Activated T-cell treated with anti-CD3 and anti-CD28 coated beads, Interleukin-2, amount 50 U/mL, for 24 hours (primary cell): ENCODE data around the gene RBM10.

Experiments
- DNase-seq: peaks from one replicate; pipeline ENCODE4 v3.0.0-alpha.2; 2020
- H3K27ac Mint-ChIP-seq: 2 replicates; pipeline ENCODE4 v1.8.0; 2020; ENCODE audit warnings: mild to moderate bottlenecking, mixed read lengths
- H3K27me3 Mint-ChIP-seq: 2 replicates; pipeline ENCODE4 v1.8.0; 2020; ENCODE audit warnings: mixed read lengths
- H3K36me3 Mint-ChIP-seq: 2 replicates; pipeline ENCODE4 v1.8.0; 2020; ENCODE audit warnings: low read depth, mixed read lengths
- H3K4me1 Mint-ChIP-seq: 2 replicates; pipeline ENCODE4 v1.8.0; 2020; ENCODE audit warnings: low read depth, mixed read lengths
- H3K4me3 Mint-ChIP-seq: 2 replicates; pipeline ENCODE4 v1.8.0; 2020; ENCODE audit warnings: mild to moderate bottlenecking, moderate library complexity, mixed read lengths
- H3K9me3 Mint-ChIP-seq: 2 replicates; pipeline ENCODE4 v1.8.0; 2020; ENCODE audit warnings: mixed read lengths

RBM10 gene

DNA sequence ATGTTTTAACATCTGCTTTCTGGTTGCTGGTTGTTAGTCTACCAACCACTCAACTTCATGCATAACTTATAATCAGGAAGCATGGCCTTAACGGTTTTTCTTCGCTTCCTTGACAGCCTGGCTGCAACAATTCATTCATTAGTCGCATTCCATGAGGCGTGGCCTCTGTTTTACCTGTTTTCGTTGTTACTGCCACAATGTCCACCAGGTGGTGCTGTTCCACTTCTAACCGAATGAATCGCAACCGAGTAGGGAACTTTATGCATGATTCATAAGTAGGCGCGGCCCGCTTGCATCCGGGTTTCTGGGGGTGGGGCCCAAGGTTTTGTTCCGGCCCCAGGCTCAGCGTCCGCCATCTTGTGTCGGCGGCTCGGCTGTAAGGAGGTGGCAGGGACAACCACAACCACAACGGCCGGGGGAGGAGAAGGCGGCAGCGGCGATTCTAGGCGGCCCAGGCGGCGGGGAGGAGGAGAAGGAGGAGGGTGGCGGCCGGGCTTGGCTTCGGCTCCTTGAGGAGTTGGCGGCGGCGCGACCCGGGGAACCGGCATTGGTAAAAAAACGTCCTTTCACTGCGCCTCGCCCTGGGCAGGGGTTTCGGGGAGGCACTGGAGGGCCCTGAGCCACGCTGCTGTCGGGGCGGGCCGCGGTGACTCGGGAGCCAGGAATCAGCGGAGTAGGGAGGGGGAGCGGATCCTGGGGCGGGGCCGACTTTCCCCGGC is 48.6 kb downstream of the RBM10 start, which contains the start of gene UBA1:
Gene UBA1, plus strand, starts transcription at position 355 of the 719 bp plus-strand sequence. CDS start 4,974 bp downstream, outside the sequence.
- peak within 1 kb of the TSS; percentile 98 for H3K27ac Mint-ChIP-seq
- H3K27me3 Mint-ChIP-seq: peaks cover 3% of the 10 kb centered on the region

DNA sequence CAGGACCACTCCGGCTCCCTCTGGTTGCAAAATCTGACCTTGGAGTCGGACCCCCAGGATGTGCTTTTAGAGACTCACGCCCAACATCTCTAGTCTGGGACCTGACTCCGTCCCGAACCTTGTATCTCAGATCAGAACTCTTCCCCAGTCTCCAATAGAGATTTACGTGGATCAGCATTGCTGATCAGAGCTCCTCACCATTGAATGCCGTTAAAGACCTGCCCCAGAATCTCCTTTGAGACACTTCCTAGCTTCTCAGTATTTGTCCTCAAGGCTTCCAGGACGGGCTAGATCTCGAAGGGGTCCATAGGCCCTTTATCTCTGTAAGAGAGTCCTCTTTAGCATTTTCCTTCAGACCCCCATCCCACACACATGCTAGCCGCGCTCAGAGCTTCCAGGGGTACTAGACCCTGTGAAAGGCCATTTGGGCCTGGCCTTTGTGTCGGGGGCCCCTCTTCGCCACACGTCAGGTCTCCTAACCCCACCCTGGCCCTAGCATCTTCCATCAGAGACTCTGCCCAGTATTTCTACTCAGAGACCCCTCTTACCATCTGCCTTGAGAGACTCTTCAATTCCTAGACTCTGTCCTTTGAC is 49.3 kb downstream of the RBM10 start:
- peaks cover 66% of the 10 kb centered on the region for H3K4me1 Mint-ChIP-seq
- no peaks in the 10 kb centered on the region for H3K9me3 Mint-ChIP-seq
- H3K27me3 Mint-ChIP-seq: peaks cover 3% of the 10 kb centered on the region
- peak overlapping the region; percentile 98 for H3K27ac Mint-ChIP-seq
- no peak for DNase-seq
- H3K36me3 Mint-ChIP-seq: peaks cover 89% of the 10 kb centered on the region
- peak overlapping the region; percentile 95 for H3K4me3 Mint-ChIP-seq

More for the DNA sequence above, 48.6 kb downstream of the RBM10 start, which contains the start of gene UBA1:
- Mint-ChIP-seq H3K4me1 (peaks cover 73% of the 10 kb centered on the region), H3K36me3 (peaks cover 82% of the 10 kb centered on the region), H3K4me3 (peak within 1 kb of the TSS; percentile 95), H3K9me3 (no peaks in the 10 kb centered on the region)
- DNase-seq: peak; percentile 95

DNA sequence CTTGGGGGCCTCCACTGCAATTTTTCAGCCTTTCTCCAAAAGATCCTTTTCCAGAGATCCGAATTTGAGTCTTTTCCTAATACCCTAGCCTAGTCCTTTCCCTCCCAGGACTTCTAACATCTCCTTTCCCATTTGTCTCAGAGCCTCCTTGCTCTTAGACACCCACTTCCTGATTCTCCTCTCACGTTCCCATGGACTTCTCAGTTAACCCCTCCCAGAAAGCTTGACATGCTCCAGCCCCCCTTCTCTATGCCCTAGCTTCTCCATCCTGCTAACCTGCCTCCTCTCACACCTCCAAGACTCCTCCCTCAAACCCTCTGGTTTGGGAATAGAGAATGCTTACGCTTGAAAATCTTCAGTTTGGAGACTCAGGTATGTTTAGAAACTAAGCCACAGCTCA is 51.1 kb downstream of the RBM10 start:
- peak overlapping the region; percentile 95 for H3K4me3 Mint-ChIP-seq
- H3K27me3 Mint-ChIP-seq: no peaks in the 10 kb centered on the region
- peaks cover 98% of the 10 kb centered on the region for H3K36me3 Mint-ChIP-seq
- H3K4me1 Mint-ChIP-seq: peaks cover 57% of the 10 kb centered on the region
- peak overlapping the region; percentile 98 for H3K27ac Mint-ChIP-seq
- no peaks in the 10 kb centered on the region for H3K9me3 Mint-ChIP-seq
- DNase-seq: no peak

DNA sequence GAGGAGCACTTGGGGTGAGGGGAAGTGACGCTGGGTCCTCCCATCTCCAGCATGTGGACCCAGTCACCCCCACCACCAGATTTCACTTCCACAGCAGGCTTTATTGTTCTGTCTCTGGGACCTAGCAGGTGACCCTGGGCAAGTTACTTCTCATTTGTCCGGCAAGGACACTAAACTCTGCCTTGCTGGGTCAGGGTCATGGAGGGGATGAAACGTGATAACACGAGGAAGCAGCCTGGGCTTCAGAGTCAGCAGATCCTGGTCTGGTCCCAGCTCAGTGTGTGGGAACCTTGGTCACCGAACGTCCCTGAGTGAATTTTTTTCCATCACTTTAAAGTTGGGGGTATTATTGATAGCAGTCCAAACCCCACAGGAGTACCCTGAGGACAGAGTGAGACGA is 52.5 kb downstream of the RBM10 start:
- no peak for DNase-seq
- H3K36me3 Mint-ChIP-seq: peaks cover 100% of the 10 kb centered on the region
- H3K9me3 Mint-ChIP-seq: no peaks in the 10 kb centered on the region
- H3K27ac Mint-ChIP-seq: peak overlapping the region; percentile 98
- peaks cover 52% of the 10 kb centered on the region for H3K4me1 Mint-ChIP-seq
- H3K27me3 Mint-ChIP-seq: no peaks in the 10 kb centered on the region
- peak overlapping the region; percentile 23 for H3K4me3 Mint-ChIP-seq

DNA sequence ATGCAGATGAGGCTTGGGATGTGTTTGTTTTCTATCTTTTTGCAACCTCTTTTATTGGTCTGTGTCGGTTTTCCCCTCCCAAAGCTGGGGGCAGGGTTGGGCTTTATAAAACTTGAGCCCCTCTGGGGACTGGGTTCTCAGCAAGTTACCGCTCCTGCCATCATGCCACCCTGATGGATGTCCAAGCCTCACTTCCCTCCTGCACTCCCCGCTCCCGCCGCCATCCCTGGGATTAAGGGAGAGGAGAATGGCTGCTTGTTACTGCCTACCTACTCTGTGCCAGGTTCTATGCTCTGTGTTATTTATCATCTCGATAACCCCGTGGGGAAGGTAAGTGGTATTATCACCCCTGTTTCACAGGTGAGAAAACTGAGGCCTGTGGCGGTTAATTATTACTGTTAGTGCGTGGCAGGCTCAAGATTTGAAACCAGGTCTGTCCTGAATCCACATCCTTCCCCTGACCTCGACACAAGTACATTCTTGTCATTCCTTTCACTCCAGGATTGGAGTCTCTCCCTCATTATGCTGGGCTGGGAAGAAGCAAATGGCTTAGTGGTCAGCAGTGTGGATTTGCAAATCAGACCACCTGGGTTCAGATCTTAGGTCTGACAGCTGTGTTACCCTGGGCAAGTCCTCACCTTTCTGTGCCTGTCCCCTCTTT is 53.1 kb downstream of the RBM10 start:
- H3K27me3 Mint-ChIP-seq: no peaks in the 10 kb centered on the region
- DNase-seq: no peak
- peaks cover 46% of the 10 kb centered on the region for H3K4me1 Mint-ChIP-seq
- no peak overlapping the region for H3K4me3 Mint-ChIP-seq
- no peaks in the 10 kb centered on the region for H3K9me3 Mint-ChIP-seq
- H3K27ac Mint-ChIP-seq: peak overlapping the region; percentile 98
- H3K36me3 Mint-ChIP-seq: peaks cover 100% of the 10 kb centered on the region

DNA sequence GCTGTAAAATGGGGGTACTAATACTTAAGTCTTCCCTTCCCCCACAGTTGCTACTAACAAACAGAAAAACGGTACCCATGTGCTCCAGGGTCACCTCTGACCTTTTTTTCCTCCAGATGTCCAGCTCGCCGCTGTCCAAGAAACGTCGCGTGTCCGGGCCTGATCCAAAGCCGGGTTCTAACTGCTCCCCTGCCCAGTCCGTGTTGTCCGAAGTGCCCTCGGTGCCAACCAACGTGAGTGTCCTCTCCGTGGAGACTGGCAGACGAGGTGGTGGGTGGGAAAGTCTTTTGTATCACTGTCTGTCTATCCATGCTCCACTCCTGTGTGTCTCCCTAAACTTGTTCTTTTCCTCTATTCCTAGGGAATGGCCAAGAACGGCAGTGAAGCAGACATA is 53.7 kb downstream of the RBM10 start:
- H3K36me3 Mint-ChIP-seq: peaks cover 100% of the 10 kb centered on the region
- H3K9me3 Mint-ChIP-seq: no peaks in the 10 kb centered on the region
- peaks cover 42% of the 10 kb centered on the region for H3K4me1 Mint-ChIP-seq
- no peaks in the 10 kb centered on the region for H3K27me3 Mint-ChIP-seq
- peak overlapping the region; percentile 42 for H3K27ac Mint-ChIP-seq
- DNase-seq: no peak
- no peak overlapping the region for H3K4me3 Mint-ChIP-seq

DNA sequence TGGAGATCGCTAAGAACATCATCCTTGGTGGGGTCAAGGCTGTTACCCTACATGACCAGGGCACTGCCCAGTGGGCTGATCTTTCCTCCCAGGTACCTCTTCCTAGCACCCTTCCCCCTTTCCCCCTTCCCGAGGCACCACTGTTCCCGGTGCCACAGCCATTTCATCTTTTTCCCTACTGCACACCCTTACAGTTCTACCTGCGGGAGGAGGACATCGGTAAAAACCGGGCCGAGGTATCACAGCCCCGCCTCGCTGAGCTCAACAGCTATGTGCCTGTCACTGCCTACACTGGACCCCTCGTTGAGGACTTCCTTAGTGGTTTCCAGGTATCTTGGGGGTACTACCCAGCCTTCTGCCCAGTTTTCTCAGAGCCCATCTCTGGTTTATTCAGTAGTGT is 54.3 kb downstream of the RBM10 start:
- no peak overlapping the region for H3K4me3 Mint-ChIP-seq
- peaks cover 100% of the 10 kb centered on the region for H3K36me3 Mint-ChIP-seq
- H3K27ac Mint-ChIP-seq: no peak overlapping the region
- H3K9me3 Mint-ChIP-seq: no peaks in the 10 kb centered on the region
- no peak for DNase-seq
- H3K4me1 Mint-ChIP-seq: peaks cover 40% of the 10 kb centered on the region
- H3K27me3 Mint-ChIP-seq: no peaks in the 10 kb centered on the region

DNA sequence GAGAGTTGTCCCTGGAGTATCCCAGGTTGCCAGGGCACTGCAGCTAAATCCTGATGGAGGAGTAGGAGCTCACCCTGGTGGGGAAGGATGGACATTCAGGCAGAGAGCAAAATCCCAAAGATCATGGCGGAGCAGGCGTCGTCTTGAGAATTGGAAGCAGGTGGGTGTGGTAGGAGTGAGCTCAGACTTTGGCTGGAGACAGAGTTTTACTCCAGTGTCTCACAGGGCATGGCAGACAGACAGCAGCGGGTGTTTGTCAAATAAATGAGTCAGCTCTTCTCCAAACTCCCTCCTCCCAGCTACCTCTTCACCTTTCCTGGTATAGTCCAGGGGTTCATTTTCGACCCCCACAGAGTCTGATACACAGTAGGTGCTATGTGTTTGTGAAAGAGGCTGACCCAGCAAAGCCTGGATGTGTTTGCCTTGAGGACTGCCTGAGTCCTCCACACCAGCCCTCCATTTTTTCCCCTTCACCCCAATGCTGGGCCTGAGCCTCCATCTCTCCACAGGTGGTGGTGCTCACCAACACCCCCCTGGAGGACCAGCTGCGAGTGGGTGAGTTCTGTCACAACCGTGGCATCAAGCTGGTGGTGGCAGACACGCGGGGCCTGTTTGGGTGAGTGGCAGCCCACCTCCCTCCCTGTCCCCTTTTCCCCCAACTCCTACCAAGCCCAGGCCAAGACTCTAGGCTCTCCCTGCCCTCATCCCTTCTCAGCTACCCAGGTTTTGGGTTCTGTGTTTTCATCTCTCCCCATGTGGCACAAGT is 55.5 kb downstream of the RBM10 start:
- Mint-ChIP-seq H3K27me3 (no peaks in the 10 kb centered on the region), H3K27ac (peak overlapping the region; percentile 68)

DNA sequence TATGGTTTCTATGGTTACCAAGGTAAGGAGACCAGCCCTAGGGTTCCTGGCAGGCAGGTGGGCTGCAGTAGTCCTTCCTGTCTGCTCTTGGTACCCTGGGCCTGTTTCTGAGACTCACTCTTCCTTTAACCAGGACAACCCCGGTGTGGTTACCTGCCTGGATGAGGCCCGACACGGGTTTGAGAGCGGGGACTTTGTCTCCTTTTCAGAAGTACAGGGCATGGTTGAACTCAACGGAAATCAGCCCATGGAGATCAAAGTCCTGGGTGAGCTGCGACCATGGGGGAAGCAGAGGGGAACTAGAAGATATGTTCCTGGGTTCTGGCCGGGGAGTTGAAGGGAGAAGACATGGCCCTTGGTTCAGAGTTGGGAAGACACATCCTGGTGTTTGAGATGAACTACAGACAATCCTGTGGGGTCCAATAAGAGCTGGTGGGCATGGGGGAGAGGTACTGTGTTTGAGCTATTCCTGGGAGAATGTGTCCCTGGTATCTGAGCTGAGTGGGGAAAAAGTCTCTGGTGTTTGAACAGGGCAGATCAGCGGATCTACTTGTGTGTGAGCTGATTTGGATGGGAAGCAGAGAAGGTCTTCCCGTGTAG is 56.4 kb downstream of the RBM10 start:
- H3K36me3 Mint-ChIP-seq: peaks cover 100% of the 10 kb centered on the region
- no peak overlapping the region for H3K4me3 Mint-ChIP-seq
- H3K4me1 Mint-ChIP-seq: peaks cover 31% of the 10 kb centered on the region
- no peak for DNase-seq
- H3K9me3 Mint-ChIP-seq: no peaks in the 10 kb centered on the region
- H3K27ac Mint-ChIP-seq: peak overlapping the region; percentile 68
- no peaks in the 10 kb centered on the region for H3K27me3 Mint-ChIP-seq

More for the DNA sequence above, 55.5 kb downstream of the RBM10 start:
- DNase-seq: no peak
- peaks cover 100% of the 10 kb centered on the region for H3K36me3 Mint-ChIP-seq
- peaks cover 34% of the 10 kb centered on the region for H3K4me1 Mint-ChIP-seq
- H3K4me3 Mint-ChIP-seq: no peak overlapping the region
- H3K9me3 Mint-ChIP-seq: no peaks in the 10 kb centered on the region

DNA sequence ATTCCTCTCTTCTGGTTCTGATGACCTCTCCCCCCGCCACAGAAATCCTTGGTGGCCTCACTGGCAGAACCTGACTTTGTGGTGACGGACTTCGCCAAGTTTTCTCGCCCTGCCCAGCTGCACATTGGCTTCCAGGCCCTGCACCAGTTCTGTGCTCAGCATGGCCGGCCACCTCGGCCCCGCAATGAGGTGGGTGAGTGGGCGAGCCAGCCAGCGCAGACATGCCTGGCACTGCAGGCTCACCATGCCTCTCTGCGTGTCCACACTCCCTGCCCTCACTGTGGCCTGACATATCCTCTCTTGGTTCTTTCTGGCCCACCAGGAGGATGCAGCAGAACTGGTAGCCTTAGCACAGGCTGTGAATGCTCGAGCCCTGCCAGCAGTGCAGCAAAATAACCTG is 57.3 kb downstream of the RBM10 start:
- H3K4me3 Mint-ChIP-seq: no peak overlapping the region

DNA sequence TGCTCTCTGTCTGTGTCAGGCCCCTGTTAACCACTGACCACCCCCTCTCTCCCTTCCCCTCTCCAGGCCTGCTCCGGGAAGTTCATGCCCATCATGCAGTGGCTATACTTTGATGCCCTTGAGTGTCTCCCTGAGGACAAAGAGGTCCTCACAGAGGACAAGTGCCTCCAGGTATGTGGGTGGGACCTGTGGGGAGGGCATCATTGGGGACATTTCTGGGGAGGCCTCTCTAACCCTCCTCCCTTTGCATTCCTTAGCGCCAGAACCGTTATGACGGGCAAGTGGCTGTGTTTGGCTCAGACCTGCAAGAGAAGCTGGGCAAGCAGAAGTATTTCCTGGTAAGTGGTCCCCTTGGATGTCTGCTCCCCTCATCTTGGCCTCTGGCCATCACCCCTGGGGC is 57.9 kb downstream of the RBM10 start:
- no peak overlapping the region for H3K4me3 Mint-ChIP-seq
- no peaks in the 10 kb centered on the region for H3K27me3 Mint-ChIP-seq
- no peak for DNase-seq
- no peaks in the 10 kb centered on the region for H3K9me3 Mint-ChIP-seq
- H3K4me1 Mint-ChIP-seq: peaks cover 17% of the 10 kb centered on the region
- peaks cover 100% of the 10 kb centered on the region for H3K36me3 Mint-ChIP-seq
- H3K27ac Mint-ChIP-seq: no peak overlapping the region

More for the DNA sequence above, 57.3 kb downstream of the RBM10 start:
- Mint-ChIP-seq H3K4me1 (peaks cover 23% of the 10 kb centered on the region), H3K36me3 (peaks cover 100% of the 10 kb centered on the region), H3K9me3 (no peaks in the 10 kb centered on the region), H3K27ac (peak overlapping the region; percentile 29), H3K27me3 (no peaks in the 10 kb centered on the region)
- DNase-seq: no peak

DNA sequence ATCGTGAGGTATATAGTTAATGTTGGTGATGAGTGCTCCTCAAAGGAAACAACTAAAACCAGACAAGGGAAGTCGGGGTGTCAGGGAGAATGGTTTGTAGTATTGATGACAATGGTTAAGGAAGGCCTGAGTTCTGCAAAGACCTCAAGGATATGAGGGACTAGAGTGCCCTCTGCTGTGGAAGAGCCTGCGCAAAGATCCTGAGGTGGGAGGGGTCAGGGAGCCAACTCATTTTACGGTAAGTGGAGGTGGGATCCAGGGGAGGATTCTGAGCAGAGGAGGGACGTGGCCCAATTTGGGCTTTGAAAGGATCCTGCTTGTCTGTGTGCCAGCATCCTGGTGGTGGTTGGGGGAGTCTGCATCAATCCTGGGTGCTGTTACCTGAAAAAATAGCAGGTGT is 59.9 kb downstream of the RBM10 start:
- Mint-ChIP-seq H3K4me1 (peaks cover 11% of the 10 kb centered on the region), H3K27me3 (no peaks in the 10 kb centered on the region), H3K9me3 (no peaks in the 10 kb centered on the region), H3K4me3 (no peak overlapping the region), H3K36me3 (peaks cover 100% of the 10 kb centered on the region), H3K27ac (peak overlapping the region; percentile 53)
- no peak for DNase-seq

DNA sequence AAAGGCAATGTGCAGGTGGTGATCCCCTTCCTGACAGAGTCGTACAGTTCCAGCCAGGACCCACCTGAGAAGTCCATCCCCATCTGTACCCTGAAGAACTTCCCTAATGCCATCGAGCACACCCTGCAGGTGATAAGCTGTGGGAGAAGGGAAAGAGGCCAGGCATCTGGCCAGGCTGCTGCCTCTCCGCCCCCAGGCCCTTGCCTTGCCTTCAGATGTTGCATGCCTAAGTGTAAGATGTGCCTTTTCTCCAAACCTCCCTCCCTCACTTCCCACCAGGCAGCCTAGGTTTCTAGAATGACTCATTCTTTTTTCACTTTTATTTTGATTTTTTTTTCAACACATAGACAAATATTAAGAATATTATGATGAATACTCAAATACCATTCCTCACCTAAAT is 61.3 kb downstream of the RBM10 start:
- Mint-ChIP-seq H3K27me3 (no peaks in the 10 kb centered on the region), H3K27ac (peak overlapping the region; percentile 67), H3K4me1 (peaks cover 11% of the 10 kb centered on the region), H3K9me3 (no peaks in the 10 kb centered on the region), H3K36me3 (peaks cover 100% of the 10 kb centered on the region), H3K4me3 (no peak overlapping the region)
- DNase-seq: no peak

DNA sequence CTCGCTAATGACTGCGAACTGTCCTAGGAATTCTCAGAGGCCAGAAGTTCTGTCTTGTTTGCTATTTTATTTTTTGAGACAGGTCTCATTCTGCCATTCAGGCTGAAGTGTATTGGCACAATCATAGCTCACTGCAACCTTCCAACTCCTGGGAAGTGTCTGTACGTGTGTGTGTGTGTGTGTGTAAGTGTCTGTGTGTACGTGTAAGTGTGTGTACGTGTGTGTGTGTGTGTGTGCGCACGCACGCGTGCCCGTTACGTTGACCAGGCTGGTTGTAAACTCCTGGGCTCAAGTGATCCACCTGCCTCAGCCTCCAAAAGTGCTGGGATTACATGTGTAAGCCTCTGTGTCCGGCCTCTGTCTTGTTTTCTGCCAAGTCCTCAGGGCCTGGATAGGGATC is 63.1 kb downstream of the RBM10 start:
- Mint-ChIP-seq H3K36me3 (peaks cover 100% of the 10 kb centered on the region), H3K27ac (no peak overlapping the region), H3K4me1 (peaks cover 11% of the 10 kb centered on the region), H3K27me3 (no peaks in the 10 kb centered on the region), H3K9me3 (no peaks in the 10 kb centered on the region), H3K4me3 (no peak overlapping the region)
- DNase-seq: no peak
